CD14-positive monocyte (primary cell): ENCODE results near the gene SLC12A4. TPM values are rescaled to one million over a fixed set of nuclear protein-coding genes. Genes with fewer than 3 reads are reported as not detected.

ENCODE experiments used
- DNase-seq, 3 donors: peaks; one replicate each; pipeline ENCODE4 v3.0.0-alpha.2; 2011 to 2022
- H2AFZ ChIP-seq: 2 replicates; pipeline ENCODE4 v1.6.0; 2012; ENCODE audit warnings: mild to moderate bottlenecking, low read depth, low read length, inconsistent platforms; ENCODE audit not compliant: insufficient read depth, poor library complexity, severe bottlenecking
- H3K27ac ChIP-seq, 2 donors: 1 replicate in 1 of 2; 2 replicates in 1 of 2; pipeline ENCODE4 v1.5.1; 2012 to 2013; ENCODE audit warnings: low read length in 2 of 2, control low read depth in 1 of 2, inconsistent platforms in 1 of 2, low read depth in 1 of 2, mild to moderate bottlenecking in 1 of 2
- H3K27me3 ChIP-seq, 2 donors: one replicate each; pipeline versions ENCODE4 v1.6.0 to v1.6.1; 2011 to 2013; ENCODE audit warnings: low read length in 2 of 2; ENCODE audit not compliant: control insufficient read depth in 2 of 2, insufficient read depth in 2 of 2
- H3K36me3 ChIP-seq, 2 donors: replicated peaks in 1 of 2; 1 replicate in 1 of 2; 2 replicates in 1 of 2; pipeline versions ENCODE4 v1.5.1 to v1.6.1; 2012 to 2013; ENCODE audit warnings: low read length in 2 of 2, control low read depth in 1 of 2, inconsistent platforms in 1 of 2, mild to moderate bottlenecking in 1 of 2; ENCODE audit not compliant: insufficient read depth in 2 of 2, control insufficient read depth in 1 of 2
- H3K4me1 ChIP-seq, 2 donors: 1 replicate in 1 of 2; 2 replicates in 1 of 2; pipeline versions ENCODE4 v1.5.1 to v1.6.1; 2012 to 2013; ENCODE audit warnings: low read length in 2 of 2, control low read depth in 1 of 2, inconsistent platforms in 1 of 2, mild to moderate bottlenecking in 1 of 2, moderate library complexity in 1 of 2; ENCODE audit not compliant: insufficient read depth in 2 of 2, control insufficient read depth in 1 of 2
- H3K4me2 ChIP-seq: replicated peaks from 2 replicates; pipeline ENCODE3; 2012; ENCODE audit warnings: low read length, moderate library complexity, mild to moderate bottlenecking; ENCODE audit not compliant: poor library complexity, severe bottlenecking; ENCODE audit errors: extremely low read depth
- H3K4me3 ChIP-seq, 3 experiments: fragments of 200-600 bp in 1 of 3; sonication (generic) in 1 of 3; replicated peaks in 1 of 3; 1 replicate in 2 of 3; 2 replicates in 1 of 3; pipeline ENCODE4 v1.5.1; 2011 to 2013; ENCODE audit warnings: low read length in 3 of 3, mild to moderate bottlenecking in 3 of 3, control low read depth in 2 of 3, low read depth in 2 of 3, inconsistent platforms in 1 of 3, moderate library complexity in 1 of 3
- H3K79me2 ChIP-seq: 2 replicates; pipeline ENCODE4 v1.6.0; 2012; ENCODE audit warnings: mild to moderate bottlenecking, control low read depth, inconsistent platforms, low read length, moderate library complexity; ENCODE audit not compliant: insufficient read depth
- H3K9ac ChIP-seq: 2 replicates; pipeline ENCODE4 v1.6.0; 2017; ENCODE audit warnings: low read length, mild to moderate bottlenecking; ENCODE audit not compliant: insufficient read depth, poor library complexity, severe bottlenecking
- H3K9me3 ChIP-seq, 2 donors: replicated peaks in 1 of 2; 1 replicate in 1 of 2; 2 replicates in 1 of 2; pipeline versions ENCODE4 v1.5.1 to v1.6.1; 2012 to 2013; ENCODE audit warnings: low read length in 2 of 2, control low read depth in 1 of 2; ENCODE audit not compliant: control insufficient read depth in 1 of 2, insufficient read depth in 1 of 2
- H4K20me1 ChIP-seq: 2 replicates; pipeline ENCODE4 v1.6.0; 2012; ENCODE audit warnings: mild to moderate bottlenecking, low read length, control low read depth, moderate library complexity; ENCODE audit not compliant: insufficient read depth
- H3K27ac Mint-ChIP-seq, 7 donors: one replicate each; pipeline ENCODE4 v1.8.0; 2020; ENCODE audit warnings: mild to moderate bottlenecking in 7 of 7, mixed read lengths in 7 of 7, moderate library complexity in 6 of 7, inconsistent platforms in 2 of 7
- H3K27me3 Mint-ChIP-seq, 3 donors: one replicate each; pipeline ENCODE4 v1.8.0; 2021 to 2022; ENCODE audit warnings: low read depth in 3 of 3, mild to moderate bottlenecking in 3 of 3, mixed read lengths in 3 of 3, moderate library complexity in 3 of 3, inconsistent platforms in 1 of 3
- H3K36me3 Mint-ChIP-seq, 2 donors: one replicate each; pipeline ENCODE4 v1.8.0; 2020; ENCODE audit warnings: mixed read lengths in 2 of 2, inconsistent platforms in 1 of 2, mild to moderate bottlenecking in 1 of 2
- H3K4me1 Mint-ChIP-seq: one replicate; pipeline ENCODE4 v1.8.0; 2020; ENCODE audit warnings: mild to moderate bottlenecking, mixed read lengths
- H3K4me3 Mint-ChIP-seq, 2 donors: one replicate each; pipeline ENCODE4 v1.8.0; 2020; ENCODE audit warnings: mild to moderate bottlenecking in 2 of 2, mixed read lengths in 2 of 2, moderate library complexity in 1 of 2
- H3K9me3 Mint-ChIP-seq, 7 donors: one replicate each; pipeline ENCODE4 v1.8.0; 2020 to 2022; ENCODE audit warnings: mixed read lengths in 7 of 7, mild to moderate bottlenecking in 6 of 7, moderate library complexity in 6 of 7, inconsistent platforms in 2 of 7
- WGBS: methylation state at CpG from one replicate; pipeline ENCODE4 v1.1.5; 2013; ENCODE audit warnings: missing lambda C conversion rate; ENCODE audit not compliant: insufficient coverage; 5-methylcytosine and 5-hydroxymethylcytosine counted together
- intact Hi-C, 2 donors: fragments of 100-400 bp; cut with micrococcal nuclease; formaldehyde crosslinking; loops; one replicate each; pipeline versions ENCODE4 v1.15.0 to v1.15.1; 2023
- polyA plus RNA-seq, 3 donors: library from polyadenylated mRNA; depleted of rRNA in 1 of 3; unstranded in 2 of 3; stranded (reverse) in 1 of 3; fragments of 300-500 nt in 2 of 3; fragments of >200 nt in 1 of 3; fragmentation: Illumina TruSeq in 2 of 3; gene quantifications; 1 replicate in 2 of 3; 2 replicates in 1 of 3; pipeline ENCODE4 v1.2.3, GENCODE V29; 2012 to 2021
- TF ChIP-seq, protein P1 (sequence below): fragments of 200-600 bp; IDR thresholded peaks from one replicate; pipeline ENCODE4 v1.8.0; 2022; ENCODE audit warnings: antibody characterized with exemption, mild to moderate bottlenecking

The SLC12A4 gene
- polyA plus RNA-seq, 3 donors = 7.3 to 57.2 (median 7.7) TPM

DNA sequence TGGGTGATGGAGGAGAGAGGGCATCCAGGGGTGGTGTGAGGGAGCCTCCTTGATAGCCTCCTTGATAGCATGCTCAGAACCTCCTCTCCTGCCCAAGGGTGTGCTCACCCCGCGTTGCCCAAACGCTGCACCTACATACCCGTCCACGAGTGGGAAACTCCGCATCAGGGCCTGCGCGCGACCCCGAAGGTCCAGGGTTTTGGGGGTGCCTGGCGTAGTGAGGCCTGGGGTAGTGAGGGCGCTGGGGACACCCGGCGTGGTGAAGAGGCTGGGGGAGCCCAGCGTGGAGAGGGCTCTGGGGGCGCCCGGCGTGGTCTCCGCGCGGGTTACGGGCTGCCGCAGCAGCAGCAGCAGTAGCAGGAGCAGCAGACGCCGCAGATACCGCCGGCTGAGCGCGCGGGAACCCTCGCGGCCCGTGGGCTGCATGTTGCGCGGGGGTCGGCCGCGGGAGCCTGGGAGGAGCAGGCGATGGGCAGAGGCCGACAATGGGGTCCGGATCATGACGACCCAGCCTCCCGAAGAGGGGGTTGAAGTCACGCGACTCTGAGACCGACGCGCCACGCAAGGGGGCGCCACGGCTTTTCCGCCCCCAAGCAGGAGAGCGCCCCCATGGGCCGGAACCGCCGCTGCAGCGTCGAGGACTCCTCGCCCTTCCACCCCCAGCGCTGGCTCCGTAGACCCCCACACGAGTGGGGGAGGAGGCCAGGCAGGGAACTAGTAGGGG is 11.7 kb upstream of the SLC12A4 start, which contains the start of gene DPEP3:
Gene DPEP3, minus strand, starts transcription at position 545 of the 724 bp plus-strand sequence. Its CDS starts 119 bp downstream, at position 426.
- Histone ChIP-seq H3K9ac (no peak within 1 kb of the TSS), H3K36me3 (no peaks in the 10 kb centered on the region), H2AFZ (no peak within 1 kb of the TSS), H3K4me1 (peaks cover 18% of the 10 kb centered on the region in 2 donors), H3K4me2 (no peak within 1 kb of the TSS), H3K27me3 (no peaks in the 10 kb centered on the region), H3K4me3 (no peak within 1 kb of the TSS), H3K9me3 (no peaks in the 10 kb centered on the region), H3K79me2 (no peaks in the 10 kb centered on the region), H3K27ac (no peak within 1 kb of the TSS), H4K20me1 (no peaks in the 10 kb centered on the region)
- Mint-ChIP-seq H3K27ac (no peak within 1 kb of the TSS), H3K27me3 (peaks cover 0 to 17% (median 7%) of the 10 kb centered on the region in 3 donors), H3K9me3 (peaks cover 0 to 8% (median 3%) of the 10 kb centered on the region in 7 donors), H3K4me1 (peaks cover 22% of the 10 kb centered on the region), H3K4me3 (no peak within 1 kb of the TSS), H3K36me3 (no peaks in the 10 kb centered on the region)
- DNase-seq = no peak
- TF ChIP-seq, protein P1, sequence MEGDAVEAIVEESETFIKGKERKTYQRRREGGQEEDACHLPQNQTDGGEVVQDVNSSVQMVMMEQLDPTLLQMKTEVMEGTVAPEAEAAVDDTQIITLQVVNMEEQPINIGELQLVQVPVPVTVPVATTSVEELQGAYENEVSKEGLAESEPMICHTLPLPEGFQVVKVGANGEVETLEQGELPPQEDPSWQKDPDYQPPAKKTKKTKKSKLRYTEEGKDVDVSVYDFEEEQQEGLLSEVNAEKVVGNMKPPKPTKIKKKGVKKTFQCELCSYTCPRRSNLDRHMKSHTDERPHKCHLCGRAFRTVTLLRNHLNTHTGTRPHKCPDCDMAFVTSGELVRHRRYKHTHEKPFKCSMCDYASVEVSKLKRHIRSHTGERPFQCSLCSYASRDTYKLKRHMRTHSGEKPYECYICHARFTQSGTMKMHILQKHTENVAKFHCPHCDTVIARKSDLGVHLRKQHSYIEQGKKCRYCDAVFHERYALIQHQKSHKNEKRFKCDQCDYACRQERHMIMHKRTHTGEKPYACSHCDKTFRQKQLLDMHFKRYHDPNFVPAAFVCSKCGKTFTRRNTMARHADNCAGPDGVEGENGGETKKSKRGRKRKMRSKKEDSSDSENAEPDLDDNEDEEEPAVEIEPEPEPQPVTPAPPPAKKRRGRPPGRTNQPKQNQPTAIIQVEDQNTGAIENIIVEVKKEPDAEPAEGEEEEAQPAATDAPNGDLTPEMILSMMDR = peak; percentile 70
- WGBS = 85% methylated on average over 46 of the region's 62 CpGs
- intact Hi-C loops = no loop called here

- Histone ChIP-seq H3K4me3 (no peak overlapping the region), H3K9me3 (no peaks in the 10 kb centered on the region), H3K27me3 (no peaks in the 10 kb centered on the region), H3K27ac (no peak overlapping the region), H2AFZ (no peak overlapping the region), H4K20me1 (no peaks in the 10 kb centered on the region), H3K4me1 (no peaks in the 10 kb centered on the region), H3K4me2 (no peak overlapping the region), H3K36me3 (no peaks in the 10 kb centered on the region), H3K79me2 (no peaks in the 10 kb centered on the region), H3K9ac (no peak overlapping the region)
- TF ChIP-seq, protein P1 = no peak
- H3K36me3 Mint-ChIP-seq = no peaks in the 10 kb centered on the region
- no peak overlapping the region for H3K4me3 Mint-ChIP-seq
- 89% methylated on average over 2 of the region's 9 CpGs for WGBS
- peaks cover 0 to 3% (median under 1%) of the 10 kb centered on the region in 7 donors for H3K9me3 Mint-ChIP-seq
- no peaks in the 10 kb centered on the region for H3K4me1 Mint-ChIP-seq
- intact Hi-C loops = no loop called here
- peaks cover 3 to 17% (median 9%) of the 10 kb centered on the region in 3 donors for H3K27me3 Mint-ChIP-seq
- H3K27ac Mint-ChIP-seq = no peak overlapping the region
- no peak for DNase-seq
Observed at GRCh38 chr16:67977469-67978227, 9.2 kb upstream of the SLC12A4 start.
